Measurements from ENCODE around the gene ADORA1. TPM values are rescaled to one million over a fixed set of nuclear protein-coding genes. Genes with fewer than 3 reads are reported as not detected.
A peak's percentile ranks its signal among the peaks of the same experiment; 100 is the strongest.

The ADORA1 gene
- total RNA-seq, 1 donor from 2014 or later, result not detected

DNA sequence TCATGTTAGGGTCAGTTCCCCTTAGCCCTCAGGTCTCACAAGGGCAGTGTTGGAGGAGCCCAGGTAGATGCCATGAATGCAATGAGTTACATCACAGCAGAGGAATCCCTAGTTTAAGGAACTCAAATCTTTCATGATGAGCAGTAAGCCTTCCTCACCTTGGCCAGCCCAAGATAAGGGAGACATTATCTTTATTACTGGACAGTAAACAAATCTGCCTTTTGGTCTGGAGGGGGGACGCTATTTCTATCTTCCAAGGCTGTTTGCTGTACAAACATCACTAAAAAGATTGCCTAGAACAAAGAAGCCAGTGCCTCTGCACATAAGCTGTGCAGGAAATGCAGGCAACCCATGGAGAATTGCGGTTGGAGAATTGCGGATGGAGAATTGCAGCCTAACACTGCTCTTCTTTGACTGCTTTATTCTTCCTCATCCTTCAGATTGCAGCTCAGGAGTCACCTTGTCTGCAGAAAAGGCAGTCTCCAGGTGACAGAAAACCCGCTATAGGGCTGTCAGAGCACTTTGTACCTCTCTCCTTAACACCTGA lies 61.2 kb downstream of the ADORA1 start:
- no peak for DNase-seq

DNA sequence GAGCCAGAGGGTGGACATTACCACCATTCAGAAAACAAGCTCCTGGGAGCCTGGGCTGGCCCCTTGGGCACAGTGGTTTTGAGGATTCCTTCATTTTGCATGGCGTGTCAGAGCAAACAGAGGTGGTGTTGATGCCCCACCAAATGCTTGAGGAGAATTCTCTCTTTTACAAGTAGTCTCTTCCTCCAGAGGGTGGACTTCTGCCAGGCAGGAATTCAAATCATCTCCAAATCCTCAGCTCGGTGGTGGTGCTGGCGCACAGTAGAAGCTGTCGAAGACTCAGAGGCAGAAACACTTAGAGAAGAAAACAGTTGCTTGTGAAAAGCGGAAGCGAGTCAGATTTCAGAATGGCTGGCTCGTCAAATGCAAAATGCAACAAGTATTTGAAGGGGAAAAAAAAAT lies 62.4 kb downstream of the ADORA1 start:
- DNase-seq, result no peak

GRCh38 chr1:203190949-203191348 lies 63.4 kb downstream of the ADORA1 start:
- no peak for DNase-seq

- DNase-seq, result no peak
Observed at GRCh38 chr1:203196371-203196770, 68.8 kb downstream of the ADORA1 start.

DNA sequence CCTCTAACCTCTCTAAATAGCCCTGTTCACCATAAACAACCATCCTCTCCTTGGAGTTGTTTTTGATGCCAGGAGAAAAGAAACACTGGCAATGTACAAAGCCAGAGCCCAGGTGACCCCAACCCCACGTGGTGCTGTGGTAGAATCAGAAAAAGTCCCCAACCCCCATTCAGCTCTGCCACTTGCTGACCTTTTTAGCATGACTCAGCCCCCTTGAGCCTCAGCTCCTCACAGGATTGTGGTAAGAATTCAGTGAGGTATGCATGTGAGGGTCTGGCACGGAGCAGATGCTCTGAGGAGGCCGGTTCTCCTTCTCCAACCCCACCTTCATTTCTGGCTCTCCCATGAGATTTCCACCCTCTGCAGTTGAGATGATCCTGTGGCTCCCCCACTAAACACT lies 70.1 kb downstream of the ADORA1 start:
- DNase-seq, result no peak

GRCh38 chr1:203199002-203199401 lies 71.5 kb downstream of the ADORA1 start:
- no peak for DNase-seq

DNA sequence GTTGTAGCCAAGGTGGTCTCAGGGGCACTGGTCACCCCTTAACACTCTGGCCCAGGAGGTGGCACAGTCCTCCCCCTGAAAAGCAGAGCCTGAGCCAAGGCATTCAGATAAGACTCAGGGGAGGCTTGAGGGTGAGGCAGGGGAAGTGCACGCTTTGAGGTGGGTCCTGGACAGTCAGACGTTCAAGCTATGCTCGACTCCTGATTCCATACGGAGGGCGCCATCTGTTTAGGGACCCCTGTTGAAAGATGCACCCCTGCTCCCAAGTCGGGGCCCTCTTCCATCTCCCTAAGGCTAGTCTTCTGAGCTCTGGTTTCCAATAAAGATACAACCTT lies 71.9 kb downstream of the ADORA1 start:
- DNase-seq, result no peak

DNA sequence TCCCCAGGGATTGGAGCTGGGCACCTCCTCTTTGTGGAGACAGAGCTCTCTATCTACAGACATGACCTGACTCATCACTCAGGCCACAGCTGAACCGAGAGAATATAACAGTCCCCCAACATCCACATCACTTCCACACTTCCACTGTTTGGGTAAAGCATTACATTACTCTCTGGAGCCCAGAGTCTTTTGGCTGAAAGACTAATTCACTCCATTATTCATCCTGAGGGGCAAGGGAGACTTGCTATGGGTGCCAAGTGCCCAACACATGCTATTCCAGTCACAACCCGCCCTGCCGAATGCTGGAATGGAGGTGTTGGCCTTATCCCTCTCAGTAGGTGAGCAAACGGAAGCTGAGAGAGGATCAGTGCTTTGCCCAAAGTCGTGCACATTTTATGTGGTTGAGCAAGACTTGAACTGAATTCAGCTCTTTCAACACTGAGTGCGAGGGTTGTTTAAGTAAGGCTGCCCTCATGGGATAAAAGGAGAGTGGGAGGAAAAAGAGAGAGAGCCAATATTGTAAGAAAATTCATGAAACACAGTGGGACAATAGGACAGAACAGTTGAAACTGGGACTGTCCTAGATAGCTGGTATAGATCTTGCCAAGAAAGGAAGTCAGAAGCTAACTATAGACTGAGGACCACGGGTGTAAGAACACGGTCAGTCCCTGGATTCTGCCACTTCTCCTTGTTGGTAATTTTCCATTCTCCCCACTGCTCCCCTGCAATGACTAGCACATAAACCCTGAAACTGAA lies 72.5 kb downstream of the ADORA1 start:
- no peak for DNase-seq

DNA sequence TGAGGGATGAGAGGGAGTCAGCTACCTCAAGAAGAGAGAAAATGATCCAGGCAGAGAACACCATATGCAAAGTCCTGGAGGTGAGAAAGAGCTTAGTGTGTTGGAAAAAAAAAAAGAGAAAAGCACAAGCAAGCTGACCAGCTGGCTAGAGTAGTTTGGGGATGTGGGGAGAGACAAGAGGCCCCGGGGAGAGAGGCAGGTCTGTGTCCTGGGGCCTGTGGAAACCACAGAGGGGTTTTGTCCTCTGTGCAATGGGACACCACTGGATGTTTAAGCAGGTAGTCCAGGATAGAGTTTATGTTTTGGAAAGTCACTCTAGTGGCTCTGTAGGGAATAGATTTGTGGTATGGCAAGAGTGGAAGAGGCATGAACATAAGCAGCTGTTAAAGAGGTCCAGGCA lies 73.4 kb downstream of the ADORA1 start:
- no peak for DNase-seq

- DNase-seq, result no peak
Observed at GRCh38 chr1:203201516-203202205, 74.1 kb downstream of the ADORA1 start.

DNA sequence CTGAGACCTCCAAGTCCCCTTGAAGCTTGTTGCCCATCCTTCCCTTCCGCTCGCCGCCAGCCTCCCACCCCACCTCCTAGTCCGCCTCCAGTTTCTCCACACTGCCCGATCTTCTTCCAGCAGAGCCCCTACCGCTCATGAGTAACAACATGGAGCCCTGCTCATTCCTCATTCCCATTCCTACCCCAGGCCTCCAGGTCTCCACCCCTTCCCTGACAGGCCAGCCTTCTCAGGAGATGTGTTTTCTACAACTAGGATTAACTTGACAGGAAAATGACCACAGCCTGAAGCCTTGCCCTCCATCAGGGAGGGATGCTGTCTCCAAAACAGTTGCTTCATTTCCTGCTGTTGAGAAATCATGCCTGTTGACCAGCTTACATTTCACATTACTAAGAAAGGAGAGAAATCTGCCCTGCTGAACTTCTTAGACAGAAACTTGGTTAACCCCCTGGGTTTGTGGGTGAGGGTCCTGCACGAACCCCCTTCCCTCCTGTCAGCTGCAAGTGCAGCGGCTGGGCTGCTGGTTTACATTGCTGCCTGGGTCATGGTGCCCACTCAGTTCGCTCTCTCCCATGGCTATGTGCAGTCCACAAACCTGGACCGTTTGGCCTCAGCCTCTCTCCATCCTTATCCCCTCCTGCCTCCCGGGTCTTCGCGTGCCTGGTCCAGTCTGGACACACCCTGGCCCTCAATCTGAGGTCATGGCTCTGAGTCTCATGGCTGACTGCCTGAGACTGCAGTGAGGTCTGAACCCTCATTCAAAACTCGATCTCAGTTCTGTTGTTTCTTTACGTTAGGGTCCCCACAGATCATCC lies 75.1 kb downstream of the ADORA1 start:
- no peak for DNase-seq

DNA sequence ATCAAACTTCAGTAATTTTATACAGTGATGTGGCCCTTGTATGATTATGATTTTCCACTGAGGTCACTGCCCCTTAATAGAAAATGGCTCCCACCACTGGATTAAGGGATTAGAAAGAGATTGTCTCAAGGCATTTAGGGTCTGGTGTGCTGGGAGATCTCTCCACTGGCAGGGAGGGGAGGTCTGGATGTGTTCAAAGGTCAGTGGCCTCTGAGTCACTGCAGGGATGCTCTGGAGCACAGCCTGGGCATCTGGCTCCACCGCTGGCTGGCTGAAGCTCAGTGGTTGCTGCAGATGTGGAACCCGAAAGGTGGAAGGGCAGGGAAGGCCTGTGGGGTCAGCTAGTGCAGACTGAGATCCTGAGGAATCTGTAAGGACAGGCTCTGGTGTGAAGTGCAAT lies 77.2 kb downstream of the ADORA1 start:
- DNase-seq, result no peak

DNA sequence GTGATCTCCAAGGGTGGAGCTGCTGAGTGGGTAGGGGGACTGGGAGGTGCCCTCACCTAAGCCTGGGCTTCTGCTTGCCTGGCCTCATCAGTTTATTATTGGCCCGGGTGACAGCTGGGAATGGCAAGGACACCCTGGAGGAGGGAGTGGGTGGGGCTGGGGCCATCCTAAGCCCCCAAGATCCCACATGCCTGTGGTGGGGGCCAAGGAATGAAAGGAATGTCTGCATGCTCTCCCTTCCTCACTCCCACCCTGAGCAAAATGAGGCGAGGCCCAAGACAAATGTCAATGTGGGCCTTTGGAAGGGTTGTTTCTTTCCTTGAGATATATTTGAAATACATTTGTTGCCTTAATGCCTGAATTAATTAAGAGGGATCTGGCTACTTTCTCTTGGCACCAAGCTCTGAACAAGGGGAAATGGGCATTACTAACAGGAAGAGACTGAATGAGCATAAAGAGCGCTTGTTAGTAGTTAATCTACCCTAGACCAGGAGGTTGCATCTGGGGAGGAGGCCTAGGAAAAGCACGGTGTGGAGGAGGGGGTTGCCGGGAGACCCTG lies 78.7 kb downstream of the ADORA1 start:
- peak; percentile 28 for DNase-seq

DNA sequence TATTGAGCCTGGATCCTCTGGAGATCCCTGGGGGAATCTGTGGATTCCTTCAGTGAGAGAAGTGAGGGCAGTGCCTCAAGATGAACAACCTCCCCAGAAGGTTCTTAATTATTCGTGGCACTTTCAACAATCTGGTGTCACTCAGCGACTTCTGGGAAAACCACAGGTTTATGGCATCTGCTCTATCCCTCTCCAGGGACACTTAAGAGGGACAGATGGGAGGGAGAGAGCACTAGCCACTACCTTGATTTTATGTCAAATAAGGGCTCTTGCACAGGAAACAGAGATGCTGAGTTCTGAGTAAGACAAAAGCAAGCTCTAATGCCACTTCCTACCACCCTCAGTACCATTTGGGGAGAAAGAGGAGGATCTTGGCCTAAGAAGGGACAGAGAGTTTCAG lies 80.2 kb downstream of the ADORA1 start:
- DNase-seq, result no peak

DNA sequence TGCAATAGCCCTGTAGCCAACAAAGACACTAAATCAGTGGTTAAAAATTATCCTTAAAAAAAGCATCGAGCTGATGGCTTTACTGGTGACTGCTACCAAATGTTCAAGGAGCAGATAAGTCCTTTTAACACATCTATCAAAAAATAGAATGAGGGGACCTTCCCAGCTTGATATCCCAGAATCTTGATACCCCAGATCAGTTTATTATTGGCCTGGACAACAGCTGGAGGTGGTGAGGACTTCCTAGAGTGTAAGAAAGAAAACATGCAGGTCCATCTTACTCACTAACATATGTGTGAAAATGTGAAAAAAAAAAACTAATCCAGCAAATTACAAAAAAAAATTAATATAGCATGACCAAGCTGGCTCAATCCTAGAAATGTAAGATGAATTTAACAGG lies 80.7 kb downstream of the ADORA1 start:
- no peak for DNase-seq

GRCh38 chr1:203210350-203210749 lies 82.8 kb downstream of the ADORA1 start:
- DNase-seq, result no peak

DNA sequence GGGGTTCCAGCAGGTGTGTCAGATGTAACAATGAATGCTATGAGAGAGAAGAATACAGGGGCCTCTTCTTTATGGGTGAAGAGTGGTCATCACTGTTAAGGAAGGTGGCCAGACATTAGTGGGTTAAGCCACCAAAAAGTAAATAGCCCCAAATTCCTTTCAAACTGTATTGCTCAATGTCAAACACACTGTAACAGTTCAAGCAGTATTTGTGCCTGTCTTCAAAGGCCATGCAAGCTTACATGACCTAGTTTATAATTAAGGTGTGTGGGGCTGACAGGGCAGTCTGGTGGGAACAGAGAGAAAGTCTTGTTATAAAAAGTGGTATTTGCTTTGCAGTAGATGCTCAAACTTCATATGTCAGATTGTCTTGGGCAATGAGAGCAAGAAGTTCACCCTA lies 83.5 kb downstream of the ADORA1 start:
- DNase-seq, result no peak

- no peak for DNase-seq
Observed at GRCh38 chr1:203211812-203212211, 84.3 kb downstream of the ADORA1 start.

- DNase-seq, result no peak
Observed at GRCh38 chr1:203213126-203213525, 85.6 kb downstream of the ADORA1 start.

GRCh38 chr1:203214871-203215270 lies 87.3 kb downstream of the ADORA1 start:
- DNase-seq, result no peak

DNA sequence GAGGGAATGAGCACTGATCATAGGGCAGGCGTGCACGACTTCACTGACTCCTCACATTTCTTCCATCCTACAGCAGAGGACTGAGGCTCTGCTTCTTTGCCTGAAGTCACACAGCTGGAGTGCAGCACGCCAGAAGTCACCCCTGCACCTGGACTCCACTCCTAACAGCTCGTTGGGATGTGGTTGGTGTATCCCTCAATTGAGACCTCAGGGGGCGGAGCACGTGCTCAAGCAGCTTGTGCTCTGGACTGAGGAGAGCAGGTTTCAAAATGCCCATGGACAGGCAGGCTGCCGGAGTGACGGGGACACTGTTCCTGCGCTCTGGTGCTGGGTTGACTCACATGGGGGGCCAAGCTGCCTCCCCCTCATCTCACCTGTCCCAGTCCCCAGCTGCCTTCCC lies 88.0 kb downstream of the ADORA1 start:
- DNase-seq, result peak; percentile 7

DNA sequence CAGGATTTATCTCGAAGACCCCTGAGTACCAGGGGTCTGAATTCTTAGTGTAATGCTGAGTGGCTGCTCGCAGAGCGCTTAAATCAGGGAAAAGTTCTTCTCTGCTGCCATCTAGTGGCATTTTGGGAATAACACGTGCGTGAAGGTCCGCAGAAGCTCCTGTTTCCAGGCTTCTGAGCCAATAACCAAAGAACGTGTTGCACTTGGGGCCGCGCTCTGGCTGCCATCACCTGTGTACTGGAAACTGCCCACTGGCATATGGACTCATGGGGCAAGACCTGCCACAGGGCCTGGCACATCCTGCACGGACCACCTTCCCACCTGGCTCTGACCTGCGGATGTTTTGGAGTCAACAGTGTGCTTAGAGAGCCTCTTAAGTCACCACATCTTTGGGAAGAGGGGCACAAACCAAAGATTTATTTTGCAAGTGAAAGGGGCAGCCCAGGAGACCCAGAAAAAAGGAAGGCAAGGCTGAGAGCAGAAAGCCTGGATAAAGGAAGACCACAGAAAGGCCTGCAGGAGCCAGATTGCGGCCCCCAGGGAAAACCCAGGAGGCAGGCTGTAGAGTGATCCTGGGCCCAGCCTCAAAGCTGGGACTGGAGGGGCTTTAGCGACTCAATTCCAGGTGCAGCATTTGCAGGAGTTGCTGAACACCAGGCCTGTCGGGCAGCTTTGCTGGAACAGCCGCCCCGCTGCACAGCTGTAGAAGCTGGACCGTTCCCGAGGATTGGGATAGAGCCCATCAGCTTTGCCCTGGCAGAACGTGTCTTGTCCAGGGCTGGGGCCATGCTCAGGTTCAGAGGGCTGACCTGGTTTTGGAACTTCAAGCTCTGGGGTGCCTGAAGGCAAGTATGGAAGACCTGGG lies 89.0 kb downstream of the ADORA1 start:
- DNase-seq, result peak; percentile 86
